ENCODE data around the gene G6PD.
"Not testable (repeated sequence)": the region's sequence is repeated elsewhere in the genome, so short reads cannot be mapped to it uniquely, and the experiment has no call there.

The G6PD gene

GRCh38 chrX:154513716-154514115 is 32.9 kb downstream of the G6PD start:
- no peak for DNase-seq

GRCh38 chrX:154512879-154513553 is 33.6 kb downstream of the G6PD start:
- no peak for DNase-seq

GRCh38 chrX:154511761-154512160 is 34.9 kb downstream of the G6PD start:
- no peak for DNase-seq

GRCh38 chrX:154509455-154509854 is 37.2 kb downstream of the G6PD start:
- no peak for DNase-seq

DNA sequence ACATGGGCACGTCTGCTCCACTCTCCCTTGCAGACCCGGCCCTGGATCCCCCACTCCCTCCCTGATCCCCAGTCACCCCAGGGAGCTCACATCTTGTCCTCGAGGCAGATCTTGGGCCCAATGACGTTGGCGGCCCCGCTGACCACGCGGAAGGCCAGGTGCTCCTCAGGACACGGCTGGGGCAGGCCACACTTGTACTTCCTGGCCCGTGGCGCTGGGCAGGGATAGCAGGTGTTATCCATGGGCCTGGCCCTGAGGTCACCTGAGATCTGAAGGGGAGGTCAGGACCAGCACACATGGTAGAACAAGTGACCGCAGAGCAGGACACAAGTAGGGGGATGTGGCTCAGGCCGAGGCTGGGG is 38.3 kb downstream of the G6PD start:
- no peak for DNase-seq

DNA sequence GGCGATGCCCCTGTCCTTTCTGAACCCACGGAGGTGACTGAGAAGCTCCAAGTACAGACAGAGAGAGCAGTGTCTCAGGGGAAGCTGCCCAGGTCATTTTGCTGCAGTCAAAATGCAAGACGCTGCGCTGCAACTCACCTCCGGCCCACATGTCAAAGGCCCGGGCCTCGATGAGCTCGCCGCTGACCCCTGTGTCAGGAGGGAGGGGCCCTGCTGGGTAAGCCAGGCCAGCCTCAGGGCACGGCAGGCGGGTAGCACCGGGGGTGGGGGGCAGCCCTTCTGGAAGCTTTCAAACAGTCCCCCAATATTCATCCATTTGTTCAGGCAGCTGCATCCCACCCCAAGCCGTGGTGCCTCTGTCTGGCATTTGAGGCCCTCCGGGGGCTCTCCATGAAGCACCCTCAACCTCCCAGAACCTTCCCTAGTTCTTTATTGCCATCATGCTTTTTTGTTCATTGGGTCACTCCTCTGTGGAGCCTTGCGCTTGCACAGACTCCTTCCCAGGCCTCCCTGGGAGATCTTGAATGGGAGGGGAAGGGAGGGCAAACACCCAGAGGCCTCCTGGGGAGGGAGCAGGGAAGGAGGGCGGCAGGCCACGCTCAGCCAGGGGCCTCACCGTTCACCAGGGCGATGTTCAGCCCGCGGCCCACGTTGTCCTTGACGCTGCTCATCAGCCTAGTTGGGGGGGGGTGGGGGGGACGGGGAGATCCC is 38.8 kb downstream of the G6PD start:
- DNase-seq: no peak

DNA sequence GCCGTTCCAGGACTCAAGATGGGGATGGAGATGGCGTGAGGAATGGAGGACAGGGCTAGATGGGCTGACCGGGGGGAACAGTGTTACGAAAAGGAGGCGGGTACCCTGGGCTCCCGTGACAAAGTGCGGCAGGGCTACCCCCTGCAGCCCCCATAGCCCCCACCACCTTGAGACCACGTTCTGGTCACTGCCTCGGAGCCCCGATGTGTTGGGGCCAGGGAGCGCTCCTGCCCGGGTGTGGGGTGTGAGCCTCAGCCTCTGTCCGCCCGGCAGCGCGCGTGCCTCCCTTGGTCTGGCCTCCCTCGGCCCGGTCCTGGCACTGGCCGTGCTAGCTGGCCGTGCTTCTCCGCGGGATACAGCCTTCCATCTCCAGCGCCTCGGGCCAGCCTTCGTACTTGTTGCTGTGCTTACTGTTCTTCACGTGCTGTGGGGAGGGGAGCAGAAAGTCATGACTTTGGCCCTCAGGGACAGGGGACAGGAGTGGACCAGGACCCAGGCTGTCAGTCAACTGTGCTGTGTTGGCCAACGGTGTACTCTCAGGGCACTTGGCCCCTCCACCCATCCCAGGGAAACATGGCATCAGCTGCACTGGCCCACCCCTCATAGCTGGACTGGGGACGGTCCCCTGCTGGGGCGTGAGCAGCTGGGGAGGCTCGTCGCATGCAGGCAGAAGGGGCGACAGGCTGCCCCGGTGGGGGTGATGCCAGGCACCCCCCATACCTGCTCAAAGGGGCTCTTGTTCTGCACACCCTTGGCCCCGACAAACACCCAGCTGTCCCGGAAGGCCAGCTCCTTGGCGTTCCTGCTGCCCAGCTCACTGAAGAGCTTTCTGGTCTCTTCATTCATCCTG is 39.9 kb downstream of the G6PD start:
- no peak for DNase-seq

- DNase-seq: no peak
Observed at GRCh38 chrX:154505734-154506133, 40.9 kb downstream of the G6PD start.

DNA sequence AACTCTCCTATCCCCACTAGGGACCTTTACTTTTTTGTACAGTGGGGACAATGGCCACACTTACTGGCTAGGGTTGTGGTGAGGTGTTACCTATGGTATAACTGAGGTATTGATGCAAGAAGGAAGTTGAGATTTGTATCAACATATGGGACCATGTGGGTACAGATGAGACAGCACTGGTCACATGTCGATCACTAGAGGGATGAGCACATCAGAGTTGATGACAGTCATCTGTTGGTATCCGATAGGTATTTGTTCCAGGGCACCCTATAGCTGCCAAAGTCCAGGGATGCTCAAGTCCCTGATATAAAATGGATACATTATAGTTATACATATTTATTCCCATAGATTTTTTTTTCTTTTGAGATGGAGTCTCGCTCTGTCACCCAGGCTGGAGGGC is 43.7 kb downstream of the G6PD start:
- no peak for DNase-seq

DNA sequence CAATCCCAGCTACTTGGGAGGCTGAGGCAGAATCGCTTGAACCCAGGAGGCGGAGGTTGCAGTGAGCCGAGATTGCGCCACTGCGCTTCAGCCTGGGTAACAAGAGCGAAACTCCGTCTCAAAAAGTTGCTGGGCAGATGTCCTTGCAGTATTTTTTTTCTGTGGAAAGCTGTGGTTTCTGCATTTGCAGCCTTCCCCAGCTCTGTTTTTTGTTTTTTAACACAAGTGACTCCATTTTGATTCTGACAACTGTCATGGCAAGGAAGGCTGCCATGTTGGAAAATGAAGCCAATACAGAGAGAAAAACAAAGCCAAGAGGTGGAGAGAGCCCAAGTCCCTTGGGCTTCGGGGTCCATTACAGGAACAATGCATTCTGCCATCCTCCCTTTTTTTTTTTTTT is 44.5 kb downstream of the G6PD start:
- no peak for DNase-seq

GRCh38 chrX:154501423-154501822 is 45.2 kb downstream of the G6PD start:
- not testable (repeated sequence) for DNase-seq

DNA sequence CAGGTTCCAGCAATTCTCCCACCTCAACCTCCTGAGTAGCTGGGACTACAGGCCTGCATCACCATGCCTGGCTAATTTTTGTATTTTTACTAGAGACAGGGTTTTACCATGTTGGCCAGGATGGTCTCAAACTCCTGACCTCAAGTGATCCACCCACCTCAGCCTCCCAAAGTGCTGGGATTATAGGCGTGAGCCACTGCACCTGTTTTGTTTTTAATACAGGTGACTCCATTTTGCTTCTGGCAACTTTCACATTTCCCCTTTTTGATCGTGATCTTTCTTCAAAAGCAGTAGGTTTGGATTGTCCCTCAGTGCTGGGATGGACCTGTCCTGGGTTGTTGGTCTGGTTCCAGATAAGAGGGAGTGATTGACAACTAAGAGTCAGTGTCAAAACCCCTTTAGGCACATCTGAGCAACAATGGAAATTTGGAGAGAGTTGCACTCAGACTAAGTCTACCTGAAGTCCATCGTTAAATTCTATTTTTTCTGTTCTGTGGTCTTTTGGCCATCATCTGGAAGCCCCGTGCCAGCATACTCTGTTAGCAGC is 50.0 kb downstream of the G6PD start:
- DNase-seq: not testable (repeated sequence)

GRCh38 chrX:154495472-154495922 is 51.1 kb downstream of the G6PD start:
- DNase-seq: no peak

DNA sequence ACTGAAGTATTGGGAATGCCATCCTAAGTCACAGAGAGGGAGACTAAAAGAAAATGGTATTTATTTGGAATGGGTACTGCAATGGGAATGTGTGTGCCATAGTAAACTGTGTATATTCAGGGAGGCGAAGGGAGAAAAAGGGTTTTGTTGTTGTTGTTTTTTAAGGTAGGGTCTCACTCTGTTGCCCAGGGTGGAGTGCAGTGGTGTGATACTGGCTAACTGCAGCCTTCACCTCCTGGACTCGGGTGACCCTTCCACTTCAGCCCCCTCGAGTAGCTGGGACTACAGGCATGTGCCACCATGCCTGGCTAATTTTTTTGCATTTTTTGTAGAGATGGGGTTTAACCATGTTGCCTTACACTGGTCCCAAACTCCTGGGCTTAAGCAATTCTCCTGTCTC is 51.9 kb downstream of the G6PD start:
- DNase-seq: no peak

- DNase-seq: peak; percentile 87 to 89
Observed at GRCh38 chrX:154490414-154491083, 56.1 kb downstream of the G6PD start, which contains the start of gene SLC10A3. Gene SLC10A3 (minus strand): TSS chrX:154490629. CDS start chrX:154488940, 1,689 bp downstream.

DNA sequence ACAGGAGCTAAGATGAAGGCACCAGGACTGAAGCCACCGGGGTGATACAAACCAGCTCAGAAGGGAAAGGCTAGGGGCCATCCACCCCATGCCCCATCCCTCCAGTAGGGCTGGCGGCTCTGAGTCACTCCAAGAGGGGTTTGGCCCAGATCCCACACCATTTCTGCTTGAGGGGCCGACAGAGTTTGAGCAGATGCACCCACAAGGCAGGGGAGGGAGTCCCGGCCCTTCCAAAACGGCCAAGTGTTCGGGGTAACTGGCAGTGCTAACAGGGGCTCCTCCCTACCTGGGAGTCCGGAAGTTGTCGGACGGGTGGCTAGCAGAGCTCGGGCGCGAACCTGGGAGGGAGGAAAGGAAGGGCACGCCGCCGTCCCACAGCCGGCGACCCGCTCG is 56.6 kb downstream of the G6PD start:
- DNase-seq: no peak

- no peak for DNase-seq
Observed at GRCh38 chrX:154489182-154489581, 57.5 kb downstream of the G6PD start.

DNA sequence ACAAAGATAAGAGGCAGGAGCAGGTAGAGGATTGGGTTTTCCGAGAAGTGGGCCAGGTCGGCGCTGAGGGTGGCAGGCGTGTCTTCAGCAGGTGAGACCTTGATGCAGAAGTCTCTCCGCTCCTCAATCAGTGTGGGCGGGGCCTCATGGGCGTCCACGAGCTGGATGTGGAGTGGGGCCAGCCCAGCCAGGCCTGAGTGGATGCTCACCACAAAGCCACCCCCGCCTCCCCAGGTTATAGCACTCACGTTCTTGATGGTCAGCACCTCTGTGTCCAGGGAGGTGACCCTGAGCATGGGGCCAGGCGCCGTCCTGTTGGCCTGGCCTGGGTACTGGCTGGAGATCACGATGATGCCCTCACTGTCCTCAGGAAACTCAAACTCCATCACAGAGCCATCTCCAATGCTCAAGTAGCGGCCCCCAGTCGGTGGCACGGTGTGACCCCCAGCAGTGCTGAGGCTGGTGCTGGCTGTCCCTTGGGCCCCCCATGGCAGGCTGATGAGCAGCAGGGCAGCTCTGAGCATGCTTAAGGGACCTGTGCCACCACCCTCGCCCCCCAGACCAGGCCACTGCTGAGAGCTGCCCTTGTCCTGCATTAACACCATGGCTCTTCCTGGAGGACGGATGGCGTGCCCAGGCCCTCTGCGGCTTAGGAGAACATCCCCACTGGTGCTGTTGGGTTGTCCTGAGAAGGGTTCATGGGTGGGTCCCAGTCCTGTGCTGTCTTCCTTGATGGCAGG is 58.1 kb downstream of the G6PD start:
- no peak for DNase-seq

- DNase-seq: no peak
Observed at GRCh38 chrX:154487518-154488290, 58.9 kb downstream of the G6PD start.

DNA sequence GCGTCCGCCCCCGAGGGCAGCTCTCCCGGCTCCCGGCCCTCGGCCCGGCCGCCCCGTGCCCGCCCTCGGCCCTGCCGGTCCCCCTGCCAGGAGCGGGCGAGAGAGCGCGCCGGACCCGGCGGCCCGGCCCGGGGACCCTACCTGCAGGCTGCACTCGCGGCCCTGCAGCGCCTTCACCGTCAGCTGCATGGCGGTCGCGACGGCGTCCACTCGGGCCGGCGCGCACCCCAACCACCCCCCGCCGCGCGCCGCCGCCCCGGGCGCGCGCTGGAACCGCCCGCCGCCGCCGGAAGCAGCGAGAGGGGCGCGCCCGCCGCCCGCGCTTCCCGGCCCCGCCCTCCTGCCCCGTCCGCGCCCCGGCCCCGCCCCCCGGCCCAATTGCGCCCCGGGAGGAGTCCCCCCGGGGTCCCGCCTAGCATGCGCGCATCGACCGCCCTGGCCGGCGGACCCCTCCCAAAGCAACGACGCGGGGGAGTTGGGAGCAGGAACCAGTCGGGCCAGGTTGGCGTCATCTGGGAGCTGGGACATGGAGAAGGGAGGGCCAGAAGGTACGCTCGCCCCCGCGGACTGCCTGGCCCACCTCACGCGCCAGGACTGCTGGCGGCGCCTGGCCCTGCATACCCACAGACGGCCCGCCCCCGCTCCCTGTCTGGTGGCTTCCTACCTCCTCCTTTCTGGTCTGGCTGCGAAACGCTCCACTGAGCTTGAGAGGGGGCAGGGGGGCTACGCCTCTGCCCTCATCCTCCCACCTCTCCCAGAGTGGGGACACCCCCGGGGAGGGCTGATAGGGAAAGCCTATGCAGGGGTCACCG is 60.0 kb downstream of the G6PD start, which contains the start of gene UBL4A:
TSS of gene UBL4A (minus strand) at position 220 of the 812 bp plus-strand sequence. CDS start at position 189, 31 bp downstream.
- peak in 1 of 2 donors; percentile 21 for DNase-seq

Measured in inflammatory macrophage treated with lipopolysaccharide for 1 hour (primary cell).